Muscle layer of colon (tissue), 2 donors: ENCODE data around the gene SRPX2.
"Not testable (repeated sequence)": the region's sequence is repeated elsewhere in the genome, so short reads cannot be mapped to it uniquely, and the experiment has no call there.

Source experiments
- H3K27ac ChIP-seq: one replicate; pipeline ENCODE4 v1.7.0; 2013; ENCODE audit warnings: low read depth, mild to moderate bottlenecking, low read length, moderate library complexity
- H3K27me3 ChIP-seq, 2 donors: one replicate each; pipeline ENCODE4 v1.7.0; 2013; ENCODE audit warnings: low read length in 2 of 2, mild to moderate bottlenecking in 2 of 2; ENCODE audit not compliant: insufficient read depth in 2 of 2, control insufficient read depth in 1 of 2
- H3K36me3 ChIP-seq: one replicate; pipeline ENCODE4 v1.7.0; 2013; ENCODE audit warnings: mild to moderate bottlenecking, low read length; ENCODE audit not compliant: insufficient read depth
- H3K4me1 ChIP-seq: one replicate; pipeline ENCODE4 v1.7.0; 2013; ENCODE audit warnings: mild to moderate bottlenecking, low read length; ENCODE audit not compliant: insufficient read depth
- H3K4me3 ChIP-seq, 2 donors: one replicate each; pipeline ENCODE4 v1.7.0; 2013; ENCODE audit warnings: low read length in 2 of 2, low read depth in 1 of 2, mild to moderate bottlenecking in 1 of 2, moderate library complexity in 1 of 2
- H3K9ac ChIP-seq: one replicate; pipeline ENCODE4 v1.7.0; 2013; ENCODE audit warnings: low read length
- H3K9me3 ChIP-seq: one replicate; pipeline ENCODE4 v1.7.0; 2013; ENCODE audit warnings: mild to moderate bottlenecking, low read length
- donor health status: abdominal sarcoma.
- donor health status: Adenocarcinoma of cecum.

Gene SRPX2

DNA sequence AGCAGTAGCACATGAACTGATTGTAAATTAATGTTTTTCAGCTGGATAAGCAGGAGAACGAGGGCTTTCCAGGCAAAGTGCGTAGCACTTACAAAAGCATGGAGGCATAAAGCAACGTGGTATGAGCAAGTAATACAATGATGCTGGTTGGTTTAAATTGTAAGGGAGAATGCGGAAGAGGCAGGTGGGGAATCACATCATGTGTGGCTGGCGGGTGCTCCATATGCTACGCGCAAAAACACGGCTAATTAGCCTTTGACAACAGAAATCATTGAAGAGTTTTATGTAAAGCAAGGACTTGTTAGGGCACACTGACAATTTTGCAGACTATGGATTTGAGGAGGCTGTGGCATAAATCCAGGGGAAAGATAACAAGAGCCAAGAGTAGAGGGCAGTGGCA is 73.4 kb downstream of the SRPX2 start:
- Histone ChIP-seq H3K36me3 (no peaks in the 10 kb centered on the region), H3K27ac (no peak overlapping the region), H3K9me3 (no peaks in the 10 kb centered on the region), H3K27me3 (no peaks in the 10 kb centered on the region), H3K4me3 (no peak overlapping the region), H3K9ac (no peak overlapping the region), H3K4me1 (no peaks in the 10 kb centered on the region)

DNA sequence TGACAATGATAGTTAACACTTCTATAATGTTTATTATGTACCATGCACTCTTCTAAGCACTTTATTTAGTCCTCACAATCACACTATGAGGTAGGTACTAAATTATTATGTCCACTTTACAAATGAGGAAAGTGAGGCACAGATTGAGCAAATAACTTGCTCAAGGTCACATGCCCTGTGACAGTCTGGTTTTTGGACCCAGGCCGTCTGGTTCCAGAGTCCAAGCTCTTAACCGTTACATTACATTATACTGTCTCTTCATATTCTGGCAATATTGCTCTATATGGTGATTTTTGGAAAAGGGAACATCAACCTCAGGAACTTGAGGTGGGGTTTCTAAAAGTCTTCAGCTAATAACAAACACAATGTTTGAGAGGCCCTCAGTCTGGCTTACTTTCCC is 75.1 kb downstream of the SRPX2 start:
- H3K4me1 ChIP-seq: no peaks in the 10 kb centered on the region
- no peak overlapping the region for H3K9ac ChIP-seq
- H3K4me3 ChIP-seq: no peak overlapping the region
- no peaks in the 10 kb centered on the region for H3K36me3 ChIP-seq
- no peak overlapping the region for H3K27ac ChIP-seq
- H3K9me3 ChIP-seq: no peaks in the 10 kb centered on the region
- no peaks in the 10 kb centered on the region for H3K27me3 ChIP-seq

DNA sequence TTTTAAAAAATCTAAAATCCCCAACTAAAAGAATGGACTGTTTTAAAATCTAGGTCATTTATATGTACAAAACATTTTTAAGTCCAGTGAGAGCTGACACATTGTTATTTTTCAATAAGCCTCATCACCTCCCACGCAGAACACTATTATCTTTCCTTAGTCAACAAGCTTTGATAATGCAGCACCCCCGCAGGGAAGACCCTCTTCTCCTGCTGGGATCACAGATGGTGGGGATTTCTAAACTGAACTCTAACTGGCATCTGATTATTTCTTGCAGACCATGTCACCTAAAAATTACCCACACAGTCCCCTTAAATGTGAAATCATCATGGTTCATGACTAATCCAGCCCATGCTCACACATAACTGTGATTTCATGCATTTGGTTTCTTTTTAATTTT is 76.3 kb downstream of the SRPX2 start:
- Histone ChIP-seq H3K9me3 (no peaks in the 10 kb centered on the region), H3K27me3 (no peaks in the 10 kb centered on the region), H3K36me3 (no peaks in the 10 kb centered on the region), H3K4me1 (no peaks in the 10 kb centered on the region), H3K4me3 (no peak overlapping the region), H3K27ac (no peak overlapping the region), H3K9ac (no peak overlapping the region)

DNA sequence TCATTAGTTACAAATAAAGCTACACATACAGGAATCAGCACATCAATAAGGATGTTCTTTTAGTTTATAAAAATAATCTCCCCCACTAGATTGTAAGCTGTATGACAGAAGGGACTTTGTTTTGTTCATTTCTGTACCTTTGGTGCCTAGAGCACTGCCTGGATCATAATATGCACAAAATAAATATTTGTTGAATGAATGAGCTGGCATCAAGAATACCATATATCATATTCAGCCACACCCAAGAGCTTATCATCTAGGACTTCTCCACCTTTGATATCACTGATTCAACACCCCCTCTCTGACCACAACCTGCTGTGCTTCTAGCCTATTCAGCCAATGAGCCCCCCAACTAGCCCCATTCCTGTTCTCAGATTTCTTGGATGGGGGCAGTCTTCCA is 77.3 kb downstream of the SRPX2 start:
- Histone ChIP-seq H3K4me3 (no peak overlapping the region), H3K9ac (no peak overlapping the region), H3K36me3 (no peaks in the 10 kb centered on the region), H3K27ac (no peak overlapping the region), H3K4me1 (no peaks in the 10 kb centered on the region), H3K27me3 (no peaks in the 10 kb centered on the region), H3K9me3 (no peaks in the 10 kb centered on the region)

DNA sequence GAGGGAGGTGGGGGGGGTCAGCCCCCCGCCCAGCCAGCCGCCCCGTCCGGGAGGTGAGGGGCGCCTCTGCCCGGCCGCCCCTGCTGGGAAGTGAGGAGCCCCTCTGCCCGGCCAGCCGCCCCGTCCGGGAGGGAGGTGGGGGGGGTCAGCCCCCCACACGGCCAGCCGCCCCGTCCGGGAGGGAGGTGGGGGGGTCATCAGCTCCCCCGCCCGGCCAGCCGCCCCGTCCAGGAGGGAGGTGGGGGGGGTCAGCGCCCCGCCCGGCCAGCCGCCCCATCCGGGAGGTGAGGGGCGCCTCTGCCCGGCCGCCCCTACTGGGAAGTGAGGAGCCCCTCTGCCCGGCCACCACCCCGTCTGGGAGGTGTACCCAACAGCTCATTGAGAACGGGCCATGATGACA is 80.0 kb downstream of the SRPX2 start:
- H3K9me3 ChIP-seq, H3K27me3 ChIP-seq, H3K4me1 ChIP-seq, H3K36me3 ChIP-seq, H3K4me3 ChIP-seq, H3K9ac ChIP-seq, H3K27ac ChIP-seq: not testable (repeated sequence)
